KMS-11 (cell line): ENCODE data around the gene TRIM16.
"Not testable (repeated sequence)": the region's sequence is repeated elsewhere in the genome, so short reads cannot be mapped to it uniquely, and the experiment has no call there.

Source experiments
- H2AFZ ChIP-seq: fragments of 200-600 bp; sonication (generic); 2 replicates; pipeline ENCODE4 v1.6.1; 2016; ENCODE audit warnings: antibody characterized with exemption, mixed run types, low read depth
- H3K27ac ChIP-seq: fragments of 200-600 bp; sonication (generic); 2 replicates; pipeline ENCODE4 v1.6.1; 2016; ENCODE audit warnings: mild to moderate bottlenecking, mixed run types
- H3K27me3 ChIP-seq: fragments of 200-600 bp; sonication (generic); 2 replicates; pipeline ENCODE4 v1.6.1; 2017; ENCODE audit warnings: mild to moderate bottlenecking, low read depth, mixed run types, moderate library complexity; ENCODE audit not compliant: insufficient read depth
- H3K36me3 ChIP-seq: fragments of 200-600 bp; sonication (generic); 2 replicates; pipeline ENCODE4 v1.6.1; 2017; ENCODE audit warnings: mild to moderate bottlenecking, mixed run types; ENCODE audit not compliant: insufficient read depth
- H3K4me1 ChIP-seq: fragments of 200-600 bp; sonication (generic); 2 replicates; pipeline ENCODE4 v1.6.1; 2016; ENCODE audit warnings: mild to moderate bottlenecking, low read depth, mixed run types; ENCODE audit not compliant: poor library complexity, severe bottlenecking
- H3K4me2 ChIP-seq: fragments of 200-600 bp; sonication (generic); 2 replicates; pipeline ENCODE4 v1.7.0; 2016; ENCODE audit warnings: mild to moderate bottlenecking, mixed run types
- H3K4me3 ChIP-seq: fragments of 200-600 bp; sonication (generic); IDR thresholded peaks from 2 replicates; pipeline ENCODE4 v1.6.1; 2017; ENCODE audit warnings: low read depth, low read length, mixed read lengths; ENCODE audit not compliant: insufficient read depth
- H3K79me2 ChIP-seq: fragments of 200-600 bp; sonication (generic); 2 replicates; pipeline ENCODE4 v1.6.1; 2016; ENCODE audit warnings: low read depth, mixed run types; ENCODE audit not compliant: insufficient read depth
- H3K9ac ChIP-seq: fragments of 200-600 bp; sonication (generic); 2 replicates; pipeline ENCODE4 v1.6.1; 2016; ENCODE audit warnings: mild to moderate bottlenecking, mixed run types
- H4K20me1 ChIP-seq: fragments of 200-600 bp; sonication (generic); 2 replicates; pipeline ENCODE4 v1.6.1; 2016; ENCODE audit warnings: mild to moderate bottlenecking, mixed run types; ENCODE audit not compliant: insufficient read depth
- TF ChIP-seq, protein P1 (sequence below): fragments of 200-600 bp; sonication (generic); conservative IDR thresholded peaks from 2 replicates; pipeline ENCODE4 v1.6.1; 2017; ENCODE audit warnings: low read depth, mild to moderate bottlenecking, antibody characterized with exemption, low read length, moderate library complexity, mixed read lengths

Gene TRIM16

DNA sequence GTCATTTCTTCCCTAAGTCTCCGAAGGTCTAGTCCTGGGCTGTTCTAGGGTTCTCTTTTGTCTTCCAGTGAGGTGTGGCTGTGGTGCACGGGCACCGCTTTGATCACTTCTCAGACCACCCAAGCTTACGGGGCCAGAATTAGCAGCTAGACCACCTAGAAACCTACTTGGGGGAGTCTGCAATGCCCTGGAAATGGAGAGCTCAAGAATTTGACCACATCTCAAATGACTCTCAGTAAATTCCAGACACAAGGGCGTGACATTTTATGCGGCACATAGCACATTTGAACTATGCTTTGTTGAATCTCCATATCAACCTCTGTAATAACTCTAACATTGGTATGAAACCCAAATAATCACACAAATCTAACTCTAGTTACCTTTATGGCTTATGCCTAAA lies 24.9 kb downstream of the TRIM16 start:
- Histone ChIP-seq H3K27me3 (no peaks in the 10 kb centered on the region), H3K4me2 (no peak overlapping the region), H4K20me1 (no peaks in the 10 kb centered on the region), H3K79me2 (no peaks in the 10 kb centered on the region), H3K4me1 (no peaks in the 10 kb centered on the region), H3K9ac (no peak overlapping the region), H3K27ac (no peak overlapping the region), H3K4me3 (no peak overlapping the region), H3K36me3 (no peaks in the 10 kb centered on the region), H2AFZ (no peak overlapping the region)
- TF ChIP-seq, protein P1, sequence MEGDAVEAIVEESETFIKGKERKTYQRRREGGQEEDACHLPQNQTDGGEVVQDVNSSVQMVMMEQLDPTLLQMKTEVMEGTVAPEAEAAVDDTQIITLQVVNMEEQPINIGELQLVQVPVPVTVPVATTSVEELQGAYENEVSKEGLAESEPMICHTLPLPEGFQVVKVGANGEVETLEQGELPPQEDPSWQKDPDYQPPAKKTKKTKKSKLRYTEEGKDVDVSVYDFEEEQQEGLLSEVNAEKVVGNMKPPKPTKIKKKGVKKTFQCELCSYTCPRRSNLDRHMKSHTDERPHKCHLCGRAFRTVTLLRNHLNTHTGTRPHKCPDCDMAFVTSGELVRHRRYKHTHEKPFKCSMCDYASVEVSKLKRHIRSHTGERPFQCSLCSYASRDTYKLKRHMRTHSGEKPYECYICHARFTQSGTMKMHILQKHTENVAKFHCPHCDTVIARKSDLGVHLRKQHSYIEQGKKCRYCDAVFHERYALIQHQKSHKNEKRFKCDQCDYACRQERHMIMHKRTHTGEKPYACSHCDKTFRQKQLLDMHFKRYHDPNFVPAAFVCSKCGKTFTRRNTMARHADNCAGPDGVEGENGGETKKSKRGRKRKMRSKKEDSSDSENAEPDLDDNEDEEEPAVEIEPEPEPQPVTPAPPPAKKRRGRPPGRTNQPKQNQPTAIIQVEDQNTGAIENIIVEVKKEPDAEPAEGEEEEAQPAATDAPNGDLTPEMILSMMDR, result no peak

DNA sequence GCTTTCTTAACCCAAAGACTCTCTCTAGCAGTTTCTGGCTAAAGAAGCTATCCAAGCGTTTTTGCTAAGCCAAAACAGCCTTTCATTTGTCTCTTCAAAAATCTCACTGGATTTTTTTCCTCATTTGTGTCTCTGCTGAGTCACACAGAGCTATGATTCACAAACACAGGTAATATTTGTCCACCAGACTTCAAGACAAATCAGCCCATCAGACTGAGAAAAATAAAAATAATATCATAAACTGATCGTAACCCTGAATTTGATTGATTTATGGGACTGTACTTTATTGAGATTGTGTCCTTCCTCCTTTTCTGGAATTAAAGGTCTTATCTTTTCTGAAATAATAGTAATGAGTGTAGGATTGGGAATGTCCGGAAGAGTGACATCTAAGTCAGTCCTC lies 25.8 kb downstream of the TRIM16 start:
- Histone ChIP-seq H3K4me3 (no peak overlapping the region), H3K9ac (no peak overlapping the region), H3K79me2 (no peaks in the 10 kb centered on the region), H2AFZ (no peak overlapping the region), H3K27me3 (no peaks in the 10 kb centered on the region), H3K4me2 (no peak overlapping the region), H4K20me1 (no peaks in the 10 kb centered on the region), H3K36me3 (no peaks in the 10 kb centered on the region), H3K4me1 (no peaks in the 10 kb centered on the region), H3K27ac (no peak overlapping the region)
- TF ChIP-seq, protein P1, result no peak

DNA sequence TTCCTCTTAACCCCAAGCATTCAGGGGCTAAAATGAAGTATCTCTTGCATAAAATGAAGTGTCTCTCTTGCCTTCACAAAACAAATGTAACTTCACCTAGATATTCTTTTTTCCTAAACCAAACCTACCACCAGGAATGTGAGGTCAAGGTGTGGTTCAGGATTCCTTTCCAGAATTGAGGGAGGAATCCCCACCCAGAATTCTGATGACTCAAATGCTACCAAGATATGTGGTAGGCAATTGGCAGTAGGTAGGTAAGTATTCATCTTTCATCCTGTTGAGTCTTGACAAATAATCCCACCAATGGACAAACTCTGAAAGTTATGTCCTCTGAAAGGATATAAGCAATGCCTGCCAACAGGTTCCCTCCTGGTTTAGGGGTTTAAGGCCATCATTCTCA lies 26.2 kb downstream of the TRIM16 start:
- Histone ChIP-seq H3K4me3 (no peak overlapping the region), H3K9ac (no peak overlapping the region), H3K27ac (no peak overlapping the region), H3K36me3 (no peaks in the 10 kb centered on the region), H3K79me2 (no peaks in the 10 kb centered on the region), H3K27me3 (no peaks in the 10 kb centered on the region), H2AFZ (no peak overlapping the region), H4K20me1 (no peaks in the 10 kb centered on the region), H3K4me2 (no peak overlapping the region), H3K4me1 (no peaks in the 10 kb centered on the region)
- TF ChIP-seq, protein P1, result no peak

DNA sequence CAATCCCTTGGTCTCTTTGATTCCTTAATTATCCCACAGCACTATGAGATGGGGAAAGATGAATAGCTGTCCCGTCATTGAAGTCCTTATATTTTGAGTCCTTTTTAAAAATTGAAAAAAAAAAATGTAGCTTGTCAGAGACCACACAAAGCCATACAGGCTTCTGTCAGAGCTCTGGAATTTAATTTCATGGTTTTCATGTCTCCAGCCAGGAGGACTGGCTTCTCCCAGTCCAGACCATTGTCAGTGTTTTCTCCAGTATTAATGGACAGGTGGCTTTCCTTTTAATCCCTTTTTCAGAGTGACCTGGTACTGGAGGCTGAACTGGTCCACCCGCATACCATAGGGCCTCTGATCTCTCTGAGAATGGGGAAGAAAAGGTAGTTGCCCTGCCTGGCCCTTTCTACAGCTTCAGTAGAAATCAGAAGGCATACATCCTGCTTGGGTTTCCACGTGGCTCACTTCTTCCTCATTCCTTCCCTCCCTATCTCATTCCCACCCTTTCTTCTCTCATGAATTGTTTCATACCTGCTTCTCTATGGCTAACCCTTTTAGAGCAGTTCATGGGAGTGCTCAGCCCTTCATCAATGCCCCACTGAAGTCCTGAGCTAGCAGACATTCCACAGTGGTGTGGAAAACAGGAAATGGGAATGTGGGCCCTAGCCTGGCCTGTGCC lies 29.1 kb downstream of the TRIM16 start:
- H3K4me1 ChIP-seq, result no peaks in the 10 kb centered on the region
- H4K20me1 ChIP-seq, result no peaks in the 10 kb centered on the region
- no peaks in the 10 kb centered on the region for H3K36me3 ChIP-seq
- H3K27ac ChIP-seq, result no peak overlapping the region
- no peak overlapping the region for H3K4me3 ChIP-seq
- H3K79me2 ChIP-seq, result no peaks in the 10 kb centered on the region
- H3K4me2 ChIP-seq, result no peak overlapping the region
- TF ChIP-seq, protein P1, result no peak
- no peak overlapping the region for H2AFZ ChIP-seq
- no peak overlapping the region for H3K9ac ChIP-seq
- H3K27me3 ChIP-seq, result no peaks in the 10 kb centered on the region

DNA sequence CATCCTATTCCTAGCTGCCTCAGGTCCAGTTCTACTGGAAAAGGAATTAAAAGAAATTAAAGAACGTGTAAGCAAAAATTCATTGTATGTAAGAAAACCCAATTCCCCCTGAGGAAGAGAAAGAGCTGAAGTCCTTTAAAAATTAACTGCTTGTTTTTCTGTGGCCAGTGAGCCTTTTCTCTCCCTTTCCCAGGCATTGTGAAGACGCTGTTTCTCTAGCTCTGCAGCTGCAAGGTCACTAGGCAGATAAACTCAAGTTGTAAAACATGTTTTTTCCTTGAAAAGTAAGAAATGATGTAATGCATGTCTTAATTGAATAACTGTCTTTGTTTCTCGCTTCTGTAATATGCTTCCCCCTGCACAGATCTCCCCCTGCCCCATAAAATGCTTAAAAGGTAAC lies 29.7 kb downstream of the TRIM16 start:
- not testable (repeated sequence) for H3K4me1 ChIP-seq, H3K27ac ChIP-seq, H3K4me3 ChIP-seq, H2AFZ ChIP-seq, H3K4me2 ChIP-seq, H3K36me3 ChIP-seq, H3K79me2 ChIP-seq, H4K20me1 ChIP-seq, H3K9ac ChIP-seq, H3K27me3 ChIP-seq
